Embryonic facial prominence (tissue), 1 donor: ENCODE results near the gene FSD2.
"Not testable (repeated sequence)": the region's sequence is repeated elsewhere in the genome, so short reads cannot be mapped to it uniquely, and the experiment has no call there.

Source experiments
- DNase-seq: peaks from one replicate; pipeline ENCODE4 v3.0.0-alpha.2; 2016; ENCODE audit errors: extremely low spot score

FSD2 gene

DNA sequence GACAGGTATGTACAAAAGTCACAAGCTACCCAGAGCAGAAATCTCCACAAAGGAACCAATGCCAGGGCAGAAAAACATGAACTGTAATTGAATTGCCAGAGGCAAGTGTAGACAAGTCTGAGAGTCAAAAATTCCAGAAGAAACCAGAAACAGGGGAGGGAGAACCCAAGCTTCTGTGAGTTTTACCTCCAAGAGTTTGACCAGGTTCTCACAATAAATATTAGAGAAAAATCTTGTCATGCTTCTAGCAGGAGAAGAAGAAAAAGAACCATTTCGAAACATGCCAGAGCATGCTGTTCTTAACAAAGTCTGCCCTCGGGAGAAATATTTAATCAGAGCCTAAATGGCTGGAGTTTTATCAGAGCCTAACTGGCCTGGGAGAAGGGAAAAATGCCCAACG, 63.7 kb downstream of the FSD2 start:
- no peak for DNase-seq

DNA sequence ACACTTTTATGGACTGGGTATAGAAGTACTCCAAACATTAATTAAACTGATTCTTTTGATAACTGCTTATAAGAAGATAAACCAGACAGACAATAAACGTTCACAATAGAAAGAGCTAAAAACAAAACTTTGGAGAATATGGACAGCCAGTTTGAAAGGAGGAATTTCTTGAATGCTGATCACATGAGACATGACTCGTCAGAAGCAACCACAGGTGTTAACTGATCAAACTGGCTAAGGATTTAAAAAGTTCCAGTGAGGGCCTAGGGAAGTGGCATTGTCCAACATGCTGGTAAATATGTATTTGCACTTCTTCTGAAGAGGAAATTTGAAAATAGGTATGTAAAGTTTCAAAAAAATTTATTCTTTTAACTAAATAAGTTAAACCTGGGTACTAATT, 66.8 kb downstream of the FSD2 start:
- DNase-seq, result no peak

DNA sequence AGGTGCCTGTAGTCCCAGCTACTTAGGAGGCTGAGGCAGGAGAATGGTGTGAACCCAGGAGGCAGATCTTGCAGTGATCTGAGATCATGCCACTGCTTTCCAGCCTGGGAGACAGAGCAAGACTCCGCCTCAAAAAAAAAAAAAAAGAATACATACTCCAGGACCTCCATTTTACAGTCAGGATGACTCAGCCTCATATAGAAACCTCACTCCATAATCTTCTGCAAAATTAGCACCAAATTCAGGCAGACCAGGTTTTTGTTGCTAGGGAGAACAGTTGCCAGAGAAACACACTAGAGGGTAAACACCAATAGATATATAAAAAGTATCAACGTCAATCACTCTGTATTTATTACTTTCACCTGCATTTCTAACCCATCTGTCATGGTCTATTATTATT, 67.9 kb downstream of the FSD2 start:
- no peak for DNase-seq

DNA sequence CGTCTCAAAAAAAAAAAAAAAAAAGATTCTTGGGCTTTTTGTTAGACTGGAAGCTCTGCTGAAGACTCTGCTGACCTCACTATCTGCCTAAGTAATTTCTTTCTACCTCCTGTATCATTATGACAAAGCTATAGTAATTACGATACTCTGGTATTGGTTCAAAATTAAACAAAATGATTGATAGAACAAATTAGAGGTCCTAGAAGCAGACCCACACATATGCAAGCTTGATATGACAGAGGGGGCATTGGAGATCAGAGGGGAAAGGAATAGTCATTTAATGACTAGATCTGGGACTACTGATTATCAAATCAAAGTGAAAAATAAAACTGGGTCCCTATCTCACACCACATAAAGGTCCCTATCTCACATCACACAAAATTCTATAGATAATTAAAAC, 74.3 kb downstream of the FSD2 start:
- no peak for DNase-seq

DNA sequence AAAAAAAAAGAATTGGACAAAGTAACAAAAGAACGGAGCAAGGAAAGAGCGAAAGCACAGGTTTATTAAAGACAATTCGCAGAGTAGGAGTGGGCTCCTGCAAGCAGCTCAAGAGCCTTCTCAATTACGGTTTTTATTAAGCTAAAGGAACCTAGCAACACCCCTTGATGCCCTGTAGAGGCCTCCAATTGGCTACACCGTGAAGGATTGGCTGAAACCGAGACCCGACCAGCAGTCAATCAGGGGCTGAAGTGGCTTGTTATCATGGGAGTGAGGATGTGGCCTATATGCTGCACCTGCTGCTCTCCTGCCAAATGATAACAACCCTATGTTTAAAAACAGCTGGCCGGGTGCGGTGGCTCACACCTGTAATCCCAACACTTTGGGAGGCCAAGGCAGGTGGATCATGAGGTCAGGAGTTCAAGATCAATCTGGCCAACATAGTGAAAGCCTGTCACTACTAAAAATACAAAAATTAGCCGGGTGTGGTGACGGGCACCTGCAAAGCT, 75.8 kb downstream of the FSD2 start:
- DNase-seq, result no peak

DNA sequence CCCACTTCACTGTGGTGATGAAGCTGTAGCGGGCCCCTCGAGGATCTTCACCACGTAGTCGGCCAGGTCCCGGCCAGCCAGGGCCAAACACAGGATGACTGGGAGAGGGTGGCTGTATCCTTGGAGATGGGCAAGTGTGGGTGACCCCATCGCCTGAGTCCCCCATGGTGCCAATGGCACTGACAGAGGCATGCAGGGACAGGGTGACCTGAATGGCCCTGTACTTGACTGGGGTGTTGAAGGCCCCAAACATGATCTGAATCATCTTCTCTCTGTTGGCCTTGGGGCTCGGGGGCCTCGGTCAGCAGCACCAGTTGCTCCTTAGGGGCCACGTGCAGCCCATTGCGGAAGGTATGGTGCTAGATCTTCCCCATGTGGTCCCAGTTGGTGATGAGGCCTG, 79.1 kb downstream of the FSD2 start:
- DNase-seq, result no peak

DNA sequence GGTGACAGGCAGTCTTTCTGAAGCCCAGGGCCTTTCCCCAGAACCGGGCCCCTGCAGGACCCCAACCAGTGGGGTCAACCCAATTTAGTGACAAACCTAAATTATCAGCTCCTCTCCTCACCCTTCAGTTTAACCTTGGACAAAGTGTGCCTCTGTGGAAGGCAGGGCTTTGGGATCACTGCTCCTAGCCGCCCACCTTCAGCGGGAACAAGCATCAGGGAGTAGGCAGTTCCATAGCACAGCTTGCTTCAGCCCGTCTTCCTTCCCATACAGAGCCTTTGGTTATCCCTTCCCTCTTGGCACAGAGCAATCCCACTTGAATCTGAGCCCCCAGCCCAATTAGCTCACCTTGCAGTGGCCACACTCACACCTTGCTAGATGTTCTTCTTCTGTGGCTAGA, 90.9 kb downstream of the FSD2 start:
- no peak for DNase-seq

DNA sequence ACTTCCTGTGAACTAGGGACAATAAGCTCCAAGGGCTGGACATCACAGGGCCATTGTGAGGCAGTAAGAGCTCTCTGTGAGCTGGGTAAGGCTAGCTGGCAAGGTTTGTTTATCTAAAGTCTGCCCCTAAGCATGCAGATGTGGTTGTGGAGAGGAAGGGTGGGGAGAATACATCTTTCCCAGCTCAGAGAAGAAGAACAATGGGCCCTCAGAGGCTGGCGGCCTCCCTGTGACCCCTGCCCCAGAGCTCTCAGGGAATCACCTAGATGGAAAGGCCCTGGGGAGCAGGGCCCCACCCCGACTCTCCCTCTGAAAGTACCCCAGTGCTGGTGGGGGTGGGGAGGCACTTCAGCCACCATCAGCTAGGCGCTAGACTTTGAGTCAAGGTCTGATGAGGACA, 91.9 kb downstream of the FSD2 start:
- DNase-seq, result no peak

DNA sequence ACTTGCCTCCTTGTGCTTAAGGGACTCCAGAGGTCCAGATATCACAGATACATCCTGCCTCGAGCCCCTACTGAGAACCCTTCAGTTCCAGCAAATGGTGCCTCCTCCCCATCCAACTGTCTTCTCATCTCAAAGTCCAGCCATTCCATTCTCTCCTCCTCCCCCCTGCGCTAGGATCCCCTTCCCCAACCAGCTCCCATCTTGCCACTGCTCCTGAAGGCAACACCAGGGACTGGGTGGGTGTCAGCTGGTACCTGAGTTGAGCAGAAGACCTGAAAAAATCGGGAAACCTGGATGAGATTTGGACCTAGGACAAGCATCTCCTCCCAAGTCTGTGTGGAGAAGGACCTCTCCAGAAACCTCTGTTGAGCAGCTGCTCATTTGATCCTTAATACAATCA, 93.8 kb downstream of the FSD2 start:
- no peak for DNase-seq

DNA sequence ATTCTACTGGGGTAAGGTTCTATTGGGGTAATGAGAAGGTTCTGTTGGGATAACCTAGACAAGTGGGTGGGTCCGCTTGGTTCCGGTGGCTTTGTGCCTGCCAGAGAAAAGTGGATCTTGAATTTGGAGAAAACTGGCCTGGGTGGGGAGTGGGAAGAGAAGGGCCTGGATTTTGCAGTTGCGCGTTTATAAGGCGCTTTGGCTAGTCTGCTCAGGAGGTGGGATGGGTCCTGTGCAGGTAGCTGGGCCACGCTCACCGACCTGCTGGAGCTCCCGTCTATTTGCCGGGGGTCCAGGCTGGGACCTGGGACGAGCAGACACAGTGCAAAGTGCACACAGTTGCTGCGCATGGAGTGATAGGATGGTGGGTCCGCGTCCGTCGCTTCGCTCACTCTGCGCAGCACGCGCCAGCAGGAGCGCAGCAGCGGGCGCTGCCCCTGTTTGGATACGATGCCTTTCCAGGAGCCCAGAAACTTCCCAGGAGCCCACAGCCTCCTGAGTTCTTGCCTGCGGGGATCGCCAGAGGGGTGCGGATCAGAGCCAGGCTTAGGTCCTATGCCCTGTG, 94.9 kb downstream of the FSD2 start:
- DNase-seq, result no peak

DNA sequence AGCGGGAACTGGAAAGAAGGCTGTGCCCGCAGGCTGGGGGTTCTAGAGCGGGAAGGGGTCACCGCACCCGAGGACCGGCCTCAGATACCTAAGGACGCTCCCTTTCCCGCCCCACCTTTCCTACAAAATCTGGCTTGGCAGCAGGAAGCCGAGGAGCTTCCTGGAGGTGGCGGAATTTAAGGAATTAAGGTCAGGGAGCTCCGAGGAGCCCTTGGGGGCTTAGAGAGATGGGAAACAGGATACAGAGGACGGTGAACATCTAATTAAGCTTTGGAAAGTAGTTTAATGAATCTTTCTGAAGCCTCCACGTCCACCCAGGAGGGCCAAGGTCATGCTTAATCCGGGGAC, 95.7 kb downstream of the FSD2 start:
- DNase-seq, result no peak

DNA sequence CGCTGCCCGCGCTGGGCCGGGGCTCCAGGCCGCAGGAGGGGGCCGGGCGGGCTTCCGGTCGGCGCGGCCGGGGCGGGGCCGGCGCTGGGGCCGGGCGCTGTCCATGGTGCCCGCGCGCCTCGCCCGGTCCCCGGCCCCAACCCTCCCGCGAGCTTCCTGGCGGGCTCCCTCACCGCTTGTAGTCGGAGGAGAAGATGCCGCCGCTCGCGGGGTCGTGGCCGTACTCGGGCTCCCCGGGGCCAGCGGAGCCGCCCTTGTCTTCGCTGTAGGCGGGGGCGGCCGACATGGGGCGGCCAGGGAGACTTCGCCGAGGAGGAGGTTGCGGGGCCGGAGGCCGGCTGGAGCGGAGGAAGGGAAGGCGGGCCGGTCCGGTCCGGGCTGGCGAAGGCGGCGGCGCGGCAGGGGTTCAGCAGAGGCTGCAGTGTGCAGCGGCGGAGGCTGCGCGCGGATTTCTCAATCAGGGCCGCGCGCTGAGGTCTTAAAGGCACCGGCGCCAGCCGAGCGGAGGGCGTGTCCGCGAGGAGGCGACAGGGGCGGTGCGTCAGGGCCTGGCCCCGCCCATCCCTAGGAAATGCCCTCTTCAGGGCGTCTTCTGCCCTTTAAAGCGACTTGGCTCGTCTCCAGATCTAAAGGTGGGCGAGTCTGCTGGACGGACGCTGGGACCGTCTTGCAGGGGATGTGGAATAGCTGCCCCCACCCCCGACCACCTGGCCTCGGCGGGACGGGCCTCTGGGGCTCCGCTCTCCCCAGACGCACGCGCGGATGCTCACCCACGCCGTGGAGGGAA, 96.3 kb downstream of the FSD2 start, which contains the start of gene AP3B2:
TSS of gene AP3B2 (minus strand) at position 455 of the 787 bp plus-strand sequence. CDS start at position 286, 169 bp downstream.
- no peak for DNase-seq

DNA sequence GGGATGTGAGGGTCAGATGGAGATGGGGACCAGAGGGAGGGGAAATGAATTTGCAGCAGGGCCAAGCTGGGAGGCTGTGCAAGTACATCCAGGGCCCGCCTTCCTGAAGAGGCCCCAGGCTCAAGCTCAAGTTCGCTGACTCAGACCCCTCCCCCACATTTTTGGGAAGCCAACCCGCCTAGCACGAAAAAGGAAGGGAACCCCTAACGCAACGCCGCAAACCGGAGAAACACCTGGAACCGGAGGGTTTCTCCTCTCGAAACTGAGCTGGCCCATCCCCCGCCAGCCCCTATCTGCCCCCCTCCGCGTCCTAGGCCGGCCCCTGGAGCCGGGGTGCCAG, 96.8 kb downstream of the FSD2 start:
- no peak for DNase-seq

DNA sequence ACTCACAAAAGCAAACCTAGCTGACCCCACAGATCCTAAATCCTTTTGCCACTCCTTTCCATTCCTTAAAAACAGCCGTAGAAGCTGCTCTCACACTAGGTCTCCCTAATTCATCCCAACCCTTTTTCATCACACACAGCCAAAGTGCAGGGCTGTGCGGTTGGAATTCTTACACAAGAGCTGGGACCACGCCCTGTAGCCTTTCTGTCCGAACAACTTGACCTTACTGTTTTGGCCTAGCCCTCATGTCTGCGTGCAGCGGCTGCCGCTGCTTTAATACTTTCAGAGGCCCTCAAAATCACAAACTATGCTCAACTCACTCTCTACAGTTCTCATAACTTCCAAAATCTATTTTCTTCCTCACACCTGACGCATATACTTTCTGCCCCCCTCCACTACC, 100.0 kb downstream of the FSD2 start:
- DNase-seq, result not testable (repeated sequence)
